ENCODE data around the gene TEX22.

DNA sequence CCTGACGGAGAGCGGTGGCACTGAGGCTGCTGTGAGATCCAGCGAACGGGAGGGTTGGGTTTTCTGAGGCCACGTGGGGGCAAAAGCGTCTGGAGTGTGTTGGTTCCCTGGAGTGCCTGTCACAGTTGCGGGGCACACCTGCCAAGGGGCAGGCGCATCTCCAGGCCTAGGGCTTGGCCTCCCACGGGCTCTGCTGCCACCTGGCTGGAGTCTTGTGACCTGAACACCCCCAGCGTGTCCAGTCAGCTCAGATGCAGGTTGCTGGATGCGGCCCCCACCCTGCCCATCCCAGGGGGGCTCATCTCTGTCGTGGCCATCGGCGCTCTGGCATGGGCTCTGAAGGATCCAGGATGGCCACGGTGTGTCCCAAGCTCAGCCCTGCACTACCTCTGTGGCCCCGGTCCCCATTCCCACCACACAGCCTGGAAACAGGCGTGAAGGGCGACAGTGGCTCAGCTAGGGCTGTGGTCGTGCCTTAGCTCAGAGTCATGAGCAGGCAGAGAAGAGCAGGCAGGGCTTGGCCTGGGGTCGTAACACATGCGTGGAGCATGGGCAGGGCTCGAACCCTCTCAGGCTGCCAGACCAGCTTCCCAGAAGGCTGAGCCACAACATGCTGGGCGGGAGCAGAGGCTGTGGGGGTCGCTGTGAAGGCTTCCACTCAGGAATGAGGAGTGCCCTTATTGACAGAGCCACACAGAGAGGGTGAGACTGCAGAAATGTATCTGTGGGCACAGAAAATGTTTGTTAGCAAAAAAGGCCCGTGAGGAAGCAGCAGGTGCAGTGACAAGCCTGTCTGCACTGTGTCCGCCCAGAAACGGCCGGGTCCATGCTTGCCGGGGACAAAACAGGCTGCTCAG is 52.8 kb downstream of the TEX22 start:
- TF ChIP-seq, protein P1, sequence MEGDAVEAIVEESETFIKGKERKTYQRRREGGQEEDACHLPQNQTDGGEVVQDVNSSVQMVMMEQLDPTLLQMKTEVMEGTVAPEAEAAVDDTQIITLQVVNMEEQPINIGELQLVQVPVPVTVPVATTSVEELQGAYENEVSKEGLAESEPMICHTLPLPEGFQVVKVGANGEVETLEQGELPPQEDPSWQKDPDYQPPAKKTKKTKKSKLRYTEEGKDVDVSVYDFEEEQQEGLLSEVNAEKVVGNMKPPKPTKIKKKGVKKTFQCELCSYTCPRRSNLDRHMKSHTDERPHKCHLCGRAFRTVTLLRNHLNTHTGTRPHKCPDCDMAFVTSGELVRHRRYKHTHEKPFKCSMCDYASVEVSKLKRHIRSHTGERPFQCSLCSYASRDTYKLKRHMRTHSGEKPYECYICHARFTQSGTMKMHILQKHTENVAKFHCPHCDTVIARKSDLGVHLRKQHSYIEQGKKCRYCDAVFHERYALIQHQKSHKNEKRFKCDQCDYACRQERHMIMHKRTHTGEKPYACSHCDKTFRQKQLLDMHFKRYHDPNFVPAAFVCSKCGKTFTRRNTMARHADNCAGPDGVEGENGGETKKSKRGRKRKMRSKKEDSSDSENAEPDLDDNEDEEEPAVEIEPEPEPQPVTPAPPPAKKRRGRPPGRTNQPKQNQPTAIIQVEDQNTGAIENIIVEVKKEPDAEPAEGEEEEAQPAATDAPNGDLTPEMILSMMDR (conservative IDR thresholded peaks at IDR 0.05; ENCODE audit: low read depth in 2 of 2), result no peak
- TF ChIP-seq CREB1 (CRISPR knock-in tag; IDR thresholded peaks at IDR 0.05; ENCODE audit: low read depth), result no peak
